Measurements from ENCODE around the gene PCSK6. TPM values are rescaled to one million over a fixed set of nuclear protein-coding genes. Genes with fewer than 3 reads are reported as not detected.

PCSK6 gene
- total and polyA plus RNA-seq, 8 donors = 2.8 to 91.5 (median 17.8) TPM

GRCh38 chr15:101310161-101310480, 179.4 kb downstream of the PCSK6 start:
- Histone ChIP-seq H3K4me1 (no peaks in the 10 kb centered on the region), H3K27ac (no peak overlapping the region), H3K9me3 (no peaks in the 10 kb centered on the region), H3K4me3 (no peak overlapping the region), H3K27me3 (peaks cover 0 to 14% (median 0%) of the 10 kb centered on the region in 3 donors), H3K36me3 (peaks cover 0 to 36% (median 0%) of the 10 kb centered on the region in 4 donors)
- DNase-seq = no peak
- TF ChIP-seq EP300 (IDR thresholded peaks at IDR 0.05) (no peak), POLR2AphosphoS5 (IDR thresholded peaks at IDR 0.05) (no peak), POLR2A (IDR thresholded peaks at IDR 0.05) (no peak), CTCF (IDR thresholded peaks at IDR 0.05) (no peak)
- 87 to 100% (median 94%) methylated on average over 1 to 7 of the region's 7 CpGs for WGBS, 5 donors
- intact Hi-C loops (cut with DNase I; ENCODE audit: low total_unique reads) = no loop called here

GRCh38 chr15:101309436-101310160, 179.9 kb downstream of the PCSK6 start:
- no peaks in the 10 kb centered on the region for H3K9me3 ChIP-seq
- 85 to 90% (median 89%) methylated on average over 19 to 26 of the region's 26 CpGs for WGBS, 5 donors
- intact Hi-C loops (cut with DNase I; ENCODE audit: low total_unique reads) = loop anchor here (10.0 kb wide), 1 partner anchor 195 kb away; no protein-coding TSS in a partner anchor
- no peak overlapping the region for H3K27ac ChIP-seq
- no peak overlapping the region for H3K4me3 ChIP-seq
- no peak for TF ChIP-seq CTCF (IDR thresholded peaks at IDR 0.05)
- no peaks in the 10 kb centered on the region for H3K4me1 ChIP-seq
- peaks cover 0 to 32% (median 0%) of the 10 kb centered on the region in 4 donors for H3K36me3 ChIP-seq
- H3K27me3 ChIP-seq = peaks cover 0 to 14% (median 0%) of the 10 kb centered on the region in 3 donors
- DNase-seq = peak in 1 of 2 donors; percentile 17

GRCh38 chr15:101308604-101309435, 180.7 kb downstream of the PCSK6 start:
- no peak for TF ChIP-seq POLR2AphosphoS5 (IDR thresholded peaks at IDR 0.05)
- no peak for TF ChIP-seq EP300 (IDR thresholded peaks at IDR 0.05)
- no peak for TF ChIP-seq CTCF (IDR thresholded peaks at IDR 0.05)
- no peak for TF ChIP-seq POLR2A (IDR thresholded peaks at IDR 0.05)
- H3K9me3 ChIP-seq = no peaks in the 10 kb centered on the region
- H3K27ac ChIP-seq = no peak overlapping the region
- peaks cover 0 to 26% (median 0%) of the 10 kb centered on the region in 4 donors for H3K36me3 ChIP-seq
- H3K4me3 ChIP-seq = no peak overlapping the region
- peak in 1 of 2 donors; percentile 20 for DNase-seq
- WGBS, 5 donors = 71 to 91% (median 87%) methylated on average over 12 to 20 of the region's 20 CpGs
- no peaks in the 10 kb centered on the region for H3K4me1 ChIP-seq
- intact Hi-C loops (cut with DNase I; ENCODE audit: low total_unique reads) = loop anchor here (10.0 kb wide), 1 partner anchor 196 kb away; no protein-coding TSS in a partner anchor
- peaks cover 0 to 14% (median 0%) of the 10 kb centered on the region in 3 donors for H3K27me3 ChIP-seq

- no peak for TF ChIP-seq POLR2A (IDR thresholded peaks at IDR 0.05)
- no peak for TF ChIP-seq EP300 (IDR thresholded peaks at IDR 0.05)
- 80 to 95% (median 83%) methylated on average over 9 to 16 of the region's 16 CpGs for WGBS, 5 donors
- Histone ChIP-seq H3K4me1 (no peaks in the 10 kb centered on the region), H3K27ac (no peak overlapping the region), H3K4me3 (no peak overlapping the region), H3K36me3 (peaks cover 0 to 18% (median 0%) of the 10 kb centered on the region in 4 donors), H3K9me3 (no peaks in the 10 kb centered on the region), H3K27me3 (peaks cover 0 to 14% (median 0%) of the 10 kb centered on the region in 3 donors)
- intact Hi-C loops (cut with DNase I; ENCODE audit: low total_unique reads) = loop anchor here (10.0 kb wide), 1 partner anchor 197 kb away; no protein-coding TSS in a partner anchor
- DNase-seq = peak in 1 of 2 donors; percentile 17
Observed at GRCh38 chr15:101307897-101308603, 181.5 kb downstream of the PCSK6 start.

Data from stomach (tissue), 9 donors.